PC-9 (cell line): ENCODE results near the gene ROS1. TPM values are rescaled to one million over a fixed set of nuclear protein-coding genes. Genes with fewer than 3 reads are reported as not detected.
A peak's percentile ranks its signal among the peaks of the same experiment; 100 is the strongest.
"Not testable (repeated sequence)": the region's sequence is repeated elsewhere in the genome, so short reads cannot be mapped to it uniquely, and the experiment has no call there.

Experiments
- BruUV-seq: library from RNA; stranded (reverse); fragments of 400-500 nt; replicated peaks from 2 replicates; lab custom pipeline; 2021; lab: Mats Ljungman, UMichigan
- CTCF ChIA-PET: fragments of 300-600 bp; sonication (Branson Sonifier 250); formaldehyde crosslinking; loops from one replicate; lab custom pipeline; 2022; ENCODE audit warnings: antibody characterized with exemption; lab: Charles Lee
- POLR2A ChIA-PET: fragments of 300-600 bp; sonication (Branson Sonifier 250); formaldehyde crosslinking; loops from one replicate; lab custom pipeline; 2022; ENCODE audit warnings: antibody characterized with exemption; ENCODE audit not compliant: unreplicated experiment; lab: Charles Lee
- DNase-seq, 2 experiments: peaks; one replicate each; pipeline versions ENCODE4 v3.0.0 to v3.0.0-alpha.2; 2015 to 2022; ENCODE audit warnings: mixed read lengths in 1 of 2
- H2AFZ ChIP-seq: fragments of 200-600 bp; sonication (generic); 2 replicates; pipeline ENCODE4 v1.8.1; 2017; ENCODE audit warnings: antibody characterized with exemption
- H3F3A ChIP-seq: fragments of 200-600 bp; sonication (generic); 2 replicates; pipeline ENCODE4 v1.8.1; 2017; ENCODE audit warnings: antibody characterized with exemption, mild to moderate bottlenecking, low read depth; ENCODE audit not compliant: insufficient read depth
- H3K27ac ChIP-seq: fragments of 200-600 bp; sonication (generic); 2 replicates; pipeline ENCODE4 v1.6.1; 2016; ENCODE audit warnings: mixed run types
- H3K27me3 ChIP-seq: fragments of 200-600 bp; sonication (generic); 2 replicates; pipeline ENCODE4 v1.6.1; 2016; ENCODE audit warnings: low read depth, mixed run types; ENCODE audit not compliant: insufficient read depth
- H3K36me3 ChIP-seq: fragments of 200-600 bp; sonication (generic); 2 replicates; pipeline ENCODE4 v1.6.1; 2016; ENCODE audit warnings: low read depth, mixed run types
- H3K4me1 ChIP-seq: fragments of 200-600 bp; sonication (generic); replicated peaks from 2 replicates; pipeline ENCODE4 v1.6.1; 2016; ENCODE audit warnings: mixed run types; ENCODE audit not compliant: insufficient read depth
- H3K4me2 ChIP-seq: fragments of 200-600 bp; sonication (generic); 2 replicates; pipeline ENCODE4 v1.6.1; 2017; ENCODE audit warnings: mixed run types
- H3K4me3 ChIP-seq: fragments of 200-600 bp; sonication (generic); 2 replicates; pipeline ENCODE4 v1.6.1; 2016; ENCODE audit warnings: mixed run types
- H3K79me2 ChIP-seq: fragments of 200-600 bp; sonication (generic); 2 replicates; pipeline ENCODE4 v1.6.1; 2017; ENCODE audit warnings: low read depth, mixed run types
- H3K9me2 ChIP-seq: fragments of 200-600 bp; sonication (generic); 2 replicates; pipeline ENCODE4 v1.8.1; 2017; ENCODE audit warnings: mild to moderate bottlenecking; ENCODE audit not compliant: insufficient read depth
- H3K9me3 ChIP-seq: fragments of 200-600 bp; sonication (generic); 2 replicates; pipeline ENCODE4 v1.8.1; 2016; ENCODE audit warnings: low read depth; ENCODE audit not compliant: insufficient read depth
- H4K20me1 ChIP-seq: fragments of 200-600 bp; sonication (generic); 2 replicates; pipeline ENCODE4 v1.8.1; 2017; ENCODE audit not compliant: insufficient read depth
- CTCF ChIP-seq: fragments of 200-600 bp; sonication (generic); conservative IDR thresholded peaks from 2 replicates; pipeline ENCODE4 v1.6.1; 2017; ENCODE audit warnings: mixed run types, antibody characterized with exemption, mild to moderate bottlenecking, moderate library complexity
- EZH2 ChIP-seq: fragments of 200-600 bp; sonication (generic); IDR thresholded peaks from 2 replicates; pipeline ENCODE4 v1.8.0; 2017; ENCODE audit warnings: antibody characterized with exemption, low read depth
- intact Hi-C: fragments of 100-400 bp; cut with micrococcal nuclease; formaldehyde crosslinking; loops from one replicate; pipeline ENCODE4 v1.10.0; 2022; ENCODE audit not compliant: unreplicated experiment
- total RNA-seq: library from RNA; stranded (reverse); gene quantifications from 2 replicates; pipeline ENCODE4 v1.2.3, GENCODE V29; 2021

Gene ROS1
- total RNA-seq, 1 experiment from 2014 or later: not detected

GRCh38 chr6:117375446-117375845 lies 50.3 kb downstream of the ROS1 start:
- POLR2A ChIA-PET: no interaction called here
- no TSS peak for BruUV-seq
- intact Hi-C loops: no loop called here

GRCh38 chr6:117373211-117373813 lies 52.4 kb downstream of the ROS1 start:
- ChIA-PET POLR2A (interaction anchor here (0.6 kb wide), 1 partner anchor 1043 kb away, joined by 7 read pairs; no protein-coding TSS in a partner anchor), CTCF (no interaction called here)
- no peaks in the 10 kb centered on the region for H3K4me1 ChIP-seq
- no peaks in the 10 kb centered on the region for H3K27me3 ChIP-seq
- H3K4me2 ChIP-seq: no peak overlapping the region
- no TSS peak for BruUV-seq
- DNase-seq: no peak
- H3K9me3 ChIP-seq: peaks cover 5% of the 10 kb centered on the region; the same call in 1 of the 2 replicates
- H3K27ac ChIP-seq: no peak overlapping the region
- H3K79me2 ChIP-seq: no peaks in the 10 kb centered on the region
- intact Hi-C loops: no loop called here
- no peaks in the 10 kb centered on the region for H3K36me3 ChIP-seq
- H3K9me2 ChIP-seq: no peaks in the 10 kb centered on the region; the same call in 1 of the 2 replicates
- no peak for TF ChIP-seq EZH2
- no peak for TF ChIP-seq CTCF
- no peaks in the 10 kb centered on the region for H4K20me1 ChIP-seq
- no peak overlapping the region for H2AFZ ChIP-seq
- no peaks in the 10 kb centered on the region for H3F3A ChIP-seq
- no peak overlapping the region for H3K4me3 ChIP-seq

More at GRCh38 chr6:117375446-117375845, 50.3 kb downstream of the ROS1 start:
- peaks cover 5% of the 10 kb centered on the region; the same call in 1 of the 2 replicates for H3K9me3 ChIP-seq
- H3F3A ChIP-seq: no peaks in the 10 kb centered on the region
- H3K4me2 ChIP-seq: no peak overlapping the region
- H3K27ac ChIP-seq: no peak overlapping the region
- H3K9me2 ChIP-seq: no peaks in the 10 kb centered on the region; the same call in 1 of the 2 replicates
- no peaks in the 10 kb centered on the region for H3K4me1 ChIP-seq
- H3K27me3 ChIP-seq: no peaks in the 10 kb centered on the region
- no peak overlapping the region for H2AFZ ChIP-seq
- no peaks in the 10 kb centered on the region for H4K20me1 ChIP-seq
- no peak overlapping the region for H3K4me3 ChIP-seq
- no peak for TF ChIP-seq CTCF
- TF ChIP-seq EZH2: no peak
- no peaks in the 10 kb centered on the region for H3K79me2 ChIP-seq
- DNase-seq: no peak
- CTCF ChIA-PET: no interaction called here
- no peaks in the 10 kb centered on the region for H3K36me3 ChIP-seq

GRCh38 chr6:117372289-117372688 lies 53.5 kb downstream of the ROS1 start:
- H3K36me3 ChIP-seq, H3K79me2 ChIP-seq, H3F3A ChIP-seq, H3K27ac ChIP-seq, H4K20me1 ChIP-seq, H3K4me1 ChIP-seq, CTCF ChIA-PET, H3K9me2 ChIP-seq, H3K27me3 ChIP-seq, intact Hi-C loops, BruUV-seq, H3K4me2 ChIP-seq, H3K4me3 ChIP-seq, DNase-seq, H3K9me3 ChIP-seq, POLR2A ChIA-PET: not testable (repeated sequence)
- H2AFZ ChIP-seq: peak overlapping the region; percentile 7; the same call in 1 of the 2 replicates

- Histone ChIP-seq H3K9me3 (peaks cover 5% of the 10 kb centered on the region; the same call in 1 of the 2 replicates), H2AFZ (no peak overlapping the region)
- CTCF ChIA-PET: no interaction called here
Observed at GRCh38 chr6:117371492-117371891, 54.2 kb downstream of the ROS1 start.

More at GRCh38 chr6:117371492-117371891, 54.2 kb downstream of the ROS1 start:
- Histone ChIP-seq H3K4me3 (no peak overlapping the region), H3K4me1 (no peaks in the 10 kb centered on the region), H3K27me3 (no peaks in the 10 kb centered on the region), H3K36me3 (no peaks in the 10 kb centered on the region), H3K79me2 (no peaks in the 10 kb centered on the region), H3K27ac (no peak overlapping the region), H3K4me2 (no peak overlapping the region), H4K20me1 (no peaks in the 10 kb centered on the region), H3F3A (no peaks in the 10 kb centered on the region), H3K9me2 (no peaks in the 10 kb centered on the region; the same call in 1 of the 2 replicates)
- TF ChIP-seq CTCF: no peak
- TF ChIP-seq EZH2: no peak
- intact Hi-C loops: no loop called here
- no peak for DNase-seq
- no TSS peak for BruUV-seq
- POLR2A ChIA-PET: no interaction called here
